ENCODE data around the gene TRIM34. TPM values are rescaled to one million over a fixed set of nuclear protein-coding genes. Genes with fewer than 3 reads are reported as not detected.

Gene TRIM34, protein sequence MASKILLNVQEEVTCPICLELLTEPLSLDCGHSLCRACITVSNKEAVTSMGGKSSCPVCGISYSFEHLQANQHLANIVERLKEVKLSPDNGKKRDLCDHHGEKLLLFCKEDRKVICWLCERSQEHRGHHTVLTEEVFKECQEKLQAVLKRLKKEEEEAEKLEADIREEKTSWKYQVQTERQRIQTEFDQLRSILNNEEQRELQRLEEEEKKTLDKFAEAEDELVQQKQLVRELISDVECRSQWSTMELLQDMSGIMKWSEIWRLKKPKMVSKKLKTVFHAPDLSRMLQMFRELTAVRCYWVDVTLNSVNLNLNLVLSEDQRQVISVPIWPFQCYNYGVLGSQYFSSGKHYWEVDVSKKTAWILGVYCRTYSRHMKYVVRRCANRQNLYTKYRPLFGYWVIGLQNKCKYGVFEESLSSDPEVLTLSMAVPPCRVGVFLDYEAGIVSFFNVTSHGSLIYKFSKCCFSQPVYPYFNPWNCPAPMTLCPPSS
- 2.6 to 2.9 TPM (median 2.7 TPM) in 5 replicates for total RNA-seq (2022; extraction: Qiagen RNA extraction)

DNA sequence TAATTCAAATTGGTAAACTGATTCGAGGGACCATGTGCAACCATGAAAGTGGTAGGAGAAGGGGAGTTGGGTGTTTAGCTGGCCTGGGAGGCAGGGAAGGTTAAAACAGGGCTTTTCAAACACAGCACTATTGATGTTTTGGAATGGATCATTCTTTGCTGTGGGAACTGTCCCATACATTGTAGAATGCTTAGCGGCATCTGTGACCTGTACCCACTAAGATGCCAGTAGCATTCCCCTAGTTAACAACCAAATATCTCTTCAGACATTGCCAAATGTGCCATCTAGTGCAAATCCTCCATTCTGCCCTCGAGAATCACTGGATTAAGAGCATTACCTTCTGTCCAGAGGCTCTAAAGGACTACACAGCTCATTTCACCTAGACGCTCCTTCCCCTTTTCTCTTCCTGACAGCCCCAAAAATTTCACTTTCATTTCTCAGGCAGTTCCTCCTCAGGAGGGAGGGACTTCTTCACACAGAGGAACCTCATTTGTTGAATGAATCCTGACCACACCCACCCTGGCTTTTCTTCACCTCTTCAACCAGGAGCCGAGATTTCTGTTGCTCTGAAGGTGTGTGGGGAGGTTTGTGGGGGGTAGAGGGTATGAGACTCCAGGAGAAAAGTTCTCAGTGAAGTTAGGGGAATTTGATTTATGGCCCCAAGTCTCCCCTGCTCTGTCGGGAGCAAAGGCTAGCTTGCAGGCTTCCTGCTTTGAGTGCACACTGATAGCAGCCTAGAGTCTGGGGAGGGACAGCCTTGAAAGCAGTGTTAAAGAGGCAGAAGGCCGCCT is at the start of gene TRIM34:
Gene TRIM34 (plus strand): TSS at position 513 of the 791 bp plus-strand sequence. CDS start 7,331 bp downstream, outside the sequence.

DNA sequence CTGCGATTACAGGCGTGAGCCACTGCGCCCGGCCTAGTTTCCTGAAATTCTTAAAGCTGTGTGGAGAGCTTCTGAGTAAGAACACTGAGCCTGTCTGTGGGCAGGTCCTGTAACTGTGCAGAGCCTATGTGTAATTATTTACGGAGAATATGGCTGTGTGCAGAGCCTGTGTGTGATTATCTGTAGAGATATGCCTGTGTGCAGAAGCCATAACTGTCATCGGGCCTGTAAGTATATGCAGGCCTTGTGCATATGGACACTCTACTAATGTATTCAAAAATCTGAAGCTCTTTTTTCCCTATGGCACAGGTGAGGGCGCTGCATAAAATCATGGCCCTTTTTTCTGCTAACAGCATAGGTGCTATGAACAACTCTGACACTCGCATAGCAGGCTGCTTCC is 44.2 kb upstream of the TRIM34 start, which contains the start of gene OR52B6:
Gene OR52B6 (plus strand): TSS at position 301 of the 400 bp plus-strand sequence. CDS start 0 bp downstream, at position 301.

DNA sequence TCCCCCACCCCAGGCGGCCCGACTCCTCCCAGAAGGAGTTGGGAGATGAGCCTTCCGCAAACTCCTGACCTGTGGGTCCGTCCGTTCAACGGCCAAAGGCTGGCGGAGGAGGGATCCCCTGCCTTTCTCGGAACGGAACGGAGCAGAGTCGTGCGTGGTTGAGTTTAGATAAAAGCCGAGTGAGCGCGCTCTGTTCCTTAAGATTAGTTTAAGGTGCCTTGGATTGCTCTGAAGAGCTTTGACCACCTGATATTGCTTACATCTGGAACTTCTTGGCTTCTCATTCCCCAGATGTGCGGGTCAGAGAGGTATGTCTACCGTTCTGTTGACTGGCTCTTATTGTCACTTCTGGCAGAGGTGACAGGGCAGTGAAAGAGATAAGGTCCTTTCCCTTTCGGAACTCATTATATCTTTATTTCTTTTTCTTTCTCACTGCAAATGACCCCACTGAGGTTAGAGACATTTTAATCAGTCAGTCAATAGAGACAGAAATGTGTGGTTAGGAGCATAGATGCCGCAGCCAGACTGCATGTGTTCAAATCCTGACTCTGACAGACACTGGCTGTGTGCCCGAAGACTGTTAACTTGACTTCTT is 28.1 kb upstream of the TRIM34 start, which contains the start of gene TRIM6:
Gene TRIM6 (plus strand): TSS at position 31 of the 595 bp plus-strand sequence. CDS start 261 bp downstream, at position 292.

DNA sequence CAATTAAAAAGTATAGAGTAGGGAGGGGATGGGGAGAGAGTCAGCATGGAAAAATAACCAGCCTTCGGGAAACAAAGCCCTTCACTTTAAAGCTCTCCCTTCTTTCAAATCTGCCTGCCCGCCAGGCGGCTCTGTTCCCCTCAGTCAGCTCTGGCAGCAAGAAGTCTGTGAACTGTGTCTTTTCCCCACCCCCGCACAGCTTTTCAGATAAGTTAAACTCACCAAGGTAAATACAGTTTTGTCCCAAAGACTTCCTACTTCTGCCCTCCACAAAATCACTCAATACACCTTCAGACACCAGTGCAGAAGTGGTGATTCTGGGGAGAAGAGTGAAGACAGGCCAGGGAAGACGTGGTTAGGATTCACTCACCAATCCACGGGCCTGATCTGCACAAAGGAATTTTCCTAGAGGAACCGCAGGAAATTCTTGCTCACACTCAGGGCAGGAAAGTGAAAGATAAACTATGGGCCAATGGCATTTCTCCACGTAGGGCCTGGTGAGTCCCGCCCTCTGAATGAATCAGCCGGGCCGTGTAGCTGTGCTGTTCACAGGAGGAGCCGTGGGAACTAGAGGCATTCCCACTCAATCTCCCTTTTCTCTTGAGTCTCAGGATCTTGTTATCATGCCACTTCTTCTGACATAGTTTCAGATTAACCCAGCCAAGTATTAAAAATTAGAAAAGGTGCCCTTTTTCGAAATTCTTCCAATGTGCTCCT is 60.0 kb downstream of the TRIM34 start, which contains the start of gene TRIM5:
Gene TRIM5 (minus strand): TSS at position 429 of the 717 bp plus-strand sequence. CDS start 4,897 bp downstream, outside the sequence.

DNA sequence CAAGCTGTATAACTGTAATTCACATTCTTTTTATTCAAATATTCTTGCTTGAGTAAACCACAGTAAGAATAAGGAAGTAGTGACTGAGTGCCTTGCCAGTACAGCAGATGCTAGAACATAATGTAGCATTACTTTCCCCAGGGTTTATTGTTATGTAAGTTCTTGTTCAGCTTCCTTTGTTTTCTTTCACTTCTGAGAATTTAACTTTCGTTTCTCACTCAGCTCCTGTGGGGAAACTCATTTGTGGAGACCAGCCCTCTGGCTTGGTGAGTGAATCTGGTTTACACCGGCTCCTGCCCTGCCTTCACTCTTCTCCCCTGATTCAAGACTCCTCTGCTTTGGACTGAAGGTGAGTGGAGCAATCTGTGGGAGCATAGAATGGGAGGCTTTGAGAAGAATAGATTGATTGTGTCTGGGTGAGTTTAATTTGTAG is 64.8 kb downstream of the TRIM34 start, which contains the start of gene TRIM22:
Gene TRIM22 (plus strand): TSS at position 240 of the 433 bp plus-strand sequence. CDS start 6,443 bp downstream, outside the sequence.

Other genes starting within 250 kb of the TRIM34 start
- gene OR51M1, start 241.2 kb upstream of the TRIM34 start, total RNA-seq (2022; extraction: Qiagen RNA extraction), result not detected in 5 replicates
- gene OR51Q1, start 202.9 kb upstream of the TRIM34 start, total RNA-seq (2022; extraction: Qiagen RNA extraction), result not detected in 5 replicates
- not detected in 5 replicates for gene OR51I1, start 183.5 kb upstream of the TRIM34 start, total RNA-seq (2022; extraction: Qiagen RNA extraction)
- gene OR51I2, start 175.7 kb upstream of the TRIM34 start, total RNA-seq (2022; extraction: Qiagen RNA extraction), result not detected in 5 replicates
- gene OR52D1, start 136.3 kb upstream of the TRIM34 start, total RNA-seq (2022; extraction: Qiagen RNA extraction), result not detected in 5 replicates
- gene UBQLN3, start 115.0 kb upstream of the TRIM34 start, total RNA-seq (2022; extraction: Qiagen RNA extraction), result not detected in 5 replicates
- 0.05 TPM in 1 of 5 replicates, not detected in the others for gene UBQLNL, start 108.3 kb upstream of the TRIM34 start, total RNA-seq (2022; extraction: Qiagen RNA extraction)
- gene OR52H1, start 76.5 kb upstream of the TRIM34 start, total RNA-seq (2022; extraction: Qiagen RNA extraction), result not detected in 5 replicates
- gene OR52B6, start 44.1 kb upstream of the TRIM34 start, total RNA-seq (2022; extraction: Qiagen RNA extraction), result not detected in 5 replicates
- gene TRIM6, start 28.4 kb upstream of the TRIM34 start, total RNA-seq (2022; extraction: Qiagen RNA extraction), result 6.7 to 8.4 TPM (median 7.5 TPM) in 5 replicates
- 8.6 to 10.0 TPM (median 9.2 TPM) in 5 replicates for gene TRIM5, start 60.1 kb downstream of the TRIM34 start, total RNA-seq (2022; extraction: Qiagen RNA extraction)
- 0.73 to 1.5 TPM (median 0.84 TPM) in 5 replicates for gene TRIM22, start 64.8 kb downstream of the TRIM34 start, total RNA-seq (2022; extraction: Qiagen RNA extraction)
- not detected in 5 replicates for gene OR56B1, start 111.4 kb downstream of the TRIM34 start, total RNA-seq (2022; extraction: Qiagen RNA extraction)
- not detected in 5 replicates for gene OR52N4, start 129.2 kb downstream of the TRIM34 start, total RNA-seq (2022; extraction: Qiagen RNA extraction)
- gene OR52N5, start 158.4 kb downstream of the TRIM34 start, total RNA-seq (2022; extraction: Qiagen RNA extraction), result not detected in 5 replicates
- not detected in 5 replicates for gene OR52N1, start 166.3 kb downstream of the TRIM34 start, total RNA-seq (2022; extraction: Qiagen RNA extraction)
- gene OR52N2, start 183.9 kb downstream of the TRIM34 start, total RNA-seq (2022; extraction: Qiagen RNA extraction), result not detected in 5 replicates
- not detected in 5 replicates for gene OR52E6, start 216.9 kb downstream of the TRIM34 start, total RNA-seq (2022; extraction: Qiagen RNA extraction)
- not detected in 5 replicates for gene OR52E8, start 232.7 kb downstream of the TRIM34 start, total RNA-seq (2022; extraction: Qiagen RNA extraction)

Data from A549 treated with dexamethasone at 1 μM for 4 hours (cell line).